Activated CD8-positive, alpha-beta T cell treated with anti-CD3 and anti-CD28 coated beads, Interleukin-2, amount 10 ng/mL, durations not matched to agents 7 days and 5 days (primary cell): ENCODE results near the gene MIER1. TPM values are rescaled to one million over a fixed set of nuclear protein-coding genes. Genes with fewer than 3 reads are reported as not detected.
A peak's percentile ranks its signal among the peaks of the same experiment; 100 is the strongest.

Experiments
- ATAC-seq: fragments of 150-1000 bp; cut with Tn5 transposase; one replicate; pipeline ENCODE4 v1.10.0; 2021; ENCODE audit warnings: moderate library complexity
- CTCF ChIA-PET: fragments of 350-600 bp; sonication (Branson Sonifier 250); formaldehyde crosslinking; loops from one replicate; lab custom pipeline; 2021; ENCODE audit warnings: antibody characterized with exemption; lab: Charles Lee
- POLR2A ChIA-PET: fragments of 350-600 bp; sonication (Branson Sonifier 250); formaldehyde crosslinking; loops from one replicate; lab custom pipeline; 2021; ENCODE audit warnings: antibody characterized with exemption; lab: Charles Lee
- DNase-seq: peaks from one replicate; pipeline ENCODE4 v3.0.0-alpha.2; 2020
- H3K27ac Mint-ChIP-seq: one replicate; pipeline ENCODE4 v1.8.0; 2021; ENCODE audit warnings: mild to moderate bottlenecking, mixed read lengths
- H3K27me3 Mint-ChIP-seq: one replicate; pipeline ENCODE4 v1.8.0; 2021; ENCODE audit warnings: low read depth, mixed read lengths
- H3K36me3 Mint-ChIP-seq: one replicate; pipeline ENCODE4 v1.8.0; 2021; ENCODE audit warnings: low read depth, mixed read lengths
- H3K4me1 Mint-ChIP-seq: one replicate; pipeline ENCODE4 v1.8.0; 2021; ENCODE audit warnings: low read depth, mixed read lengths
- H3K4me3 Mint-ChIP-seq: one replicate; pipeline ENCODE4 v1.8.0; 2021; ENCODE audit warnings: mild to moderate bottlenecking, mixed read lengths
- H3K9me3 Mint-ChIP-seq: one replicate; pipeline ENCODE4 v1.8.0; 2022; ENCODE audit warnings: mixed read lengths; ENCODE audit not compliant: insufficient read depth
- total RNA-seq, 2 experiments: library from RNA; stranded (reverse); gene quantifications; one replicate each; pipeline ENCODE4 v1.2.3, GENCODE V29; 2021

The MIER1 gene
- total RNA-seq, 2 experiments from 2014 or later: 49.3 to 54.1 TPM

GRCh38 chr1:66925944-66926343, 1.2 kb downstream of the MIER1 start:
- H3K9me3 Mint-ChIP-seq: no peaks in the 10 kb centered on the region
- H3K27ac Mint-ChIP-seq: peak overlapping the region; percentile 96
- CTCF ChIA-PET: interaction anchor here (1.0 to 2.3 kb wide), 3 partner anchors 9 to 507 kb away, joined by 3 to 12 read pairs (median 5); no protein-coding TSS in a partner anchor
- H3K36me3 Mint-ChIP-seq: peaks cover 23% of the 10 kb centered on the region
- POLR2A ChIA-PET: interaction anchor here (2.0 to 2.3 kb wide), 3 partner anchors 8 to 761 kb away, joined by 7 to 12 read pairs (median 9); partner anchors contain the start of gene SLC35D1
- H3K27me3 Mint-ChIP-seq: no peaks in the 10 kb centered on the region
- peaks cover 46% of the 10 kb centered on the region for H3K4me1 Mint-ChIP-seq
- DNase-seq: no peak
- no peak for ATAC-seq
- peak overlapping the region; percentile 95 for H3K4me3 Mint-ChIP-seq

GRCh38 chr1:66927528-66927927, 2.7 kb downstream of the MIER1 start:
- ChIA-PET POLR2A (no interaction called here), CTCF (no interaction called here)
- ATAC-seq (no peak), DNase-seq (no peak)
- Mint-ChIP-seq H3K4me3 (no peak overlapping the region), H3K9me3 (no peaks in the 10 kb centered on the region), H3K36me3 (peaks cover 34% of the 10 kb centered on the region), H3K27me3 (no peaks in the 10 kb centered on the region), H3K27ac (no peak overlapping the region), H3K4me1 (peaks cover 51% of the 10 kb centered on the region)

GRCh38 chr1:66929146-66929688, 4.4 kb downstream of the MIER1 start:
- DNase-seq: no peak
- no peak for ATAC-seq
- H3K27me3 Mint-ChIP-seq: no peaks in the 10 kb centered on the region
- CTCF ChIA-PET: interaction anchor here (1.0 to 1.3 kb wide), 2 partner anchors 9 to 166 kb away, joined by 4 read pairs; no protein-coding TSS in a partner anchor
- H3K36me3 Mint-ChIP-seq: peaks cover 37% of the 10 kb centered on the region
- POLR2A ChIA-PET: no interaction called here
- H3K27ac Mint-ChIP-seq: peak overlapping the region; percentile 84
- no peaks in the 10 kb centered on the region for H3K9me3 Mint-ChIP-seq
- peak overlapping the region; percentile 81 for H3K4me3 Mint-ChIP-seq
- peaks cover 54% of the 10 kb centered on the region for H3K4me1 Mint-ChIP-seq

- H3K4me3 Mint-ChIP-seq: peak overlapping the region; percentile 81
- POLR2A ChIA-PET: interaction anchor here (0.8 to 1.7 kb wide), 5 partner anchors 9 to 220 kb away, joined by 3 to 11 read pairs (median 5); partner anchors contain the start of gene SLC35D1
- H3K9me3 Mint-ChIP-seq: no peaks in the 10 kb centered on the region
- H3K4me1 Mint-ChIP-seq: peaks cover 56% of the 10 kb centered on the region
- CTCF ChIA-PET: interaction anchor here (1.0 to 1.3 kb wide), 2 partner anchors 9 to 167 kb away, joined by 4 read pairs; no protein-coding TSS in a partner anchor
- DNase-seq (no peak), ATAC-seq (no peak)
- H3K27ac Mint-ChIP-seq: peak overlapping the region; percentile 84
- no peaks in the 10 kb centered on the region for H3K27me3 Mint-ChIP-seq
- peaks cover 37% of the 10 kb centered on the region for H3K36me3 Mint-ChIP-seq
These were observed 4.9 kb downstream of the MIER1 start for GRCh38 chr1:66929691-66929998.

GRCh38 chr1:66929999-66930822, 5.4 kb downstream of the MIER1 start:
- no peaks in the 10 kb centered on the region for H3K9me3 Mint-ChIP-seq
- H3K4me1 Mint-ChIP-seq: peaks cover 61% of the 10 kb centered on the region
- ChIA-PET CTCF (interaction anchor here (1.0 to 1.5 kb wide), 3 partner anchors 8 to 167 kb away, joined by 3 to 4 read pairs (median 4); no protein-coding TSS in a partner anchor), POLR2A (interaction anchor here (0.5 to 1.7 kb wide), 9 partner anchors 9 to 385 kb away, joined by 3 to 11 read pairs (median 4); partner anchors contain the start of gene SLC35D1)
- peak; percentile 65 for ATAC-seq
- DNase-seq: peak; percentile 94
- H3K27me3 Mint-ChIP-seq: no peaks in the 10 kb centered on the region
- H3K36me3 Mint-ChIP-seq: peaks cover 39% of the 10 kb centered on the region
- peak overlapping the region; percentile 84 for H3K27ac Mint-ChIP-seq
- H3K4me3 Mint-ChIP-seq: peak overlapping the region; percentile 81

- no peak for ATAC-seq
- peak overlapping the region; percentile 81 for H3K4me3 Mint-ChIP-seq
- CTCF ChIA-PET: interaction anchor here (1.0 to 1.5 kb wide), 3 partner anchors 8 to 218 kb away, joined by 3 to 4 read pairs (median 4); no protein-coding TSS in a partner anchor
- peaks cover 64% of the 10 kb centered on the region for H3K4me1 Mint-ChIP-seq
- H3K27ac Mint-ChIP-seq: peak overlapping the region; percentile 84
- POLR2A ChIA-PET: interaction anchor here (0.5 to 1.7 kb wide), 8 partner anchors 8 to 385 kb away, joined by 3 to 11 read pairs (median 4); partner anchors contain the start of gene SLC35D1
- no peaks in the 10 kb centered on the region for H3K9me3 Mint-ChIP-seq
- H3K36me3 Mint-ChIP-seq: peaks cover 42% of the 10 kb centered on the region
- no peaks in the 10 kb centered on the region for H3K27me3 Mint-ChIP-seq
- no peak for DNase-seq
These were observed 6.0 kb downstream of the MIER1 start for GRCh38 chr1:66930823-66931174.

GRCh38 chr1:66931590-66931989, 6.8 kb downstream of the MIER1 start:
- CTCF ChIA-PET: interaction anchor here (1.0 to 1.5 kb wide), 2 partner anchors 10 to 218 kb away, joined by 3 to 4 read pairs; no protein-coding TSS in a partner anchor
- Mint-ChIP-seq H3K27ac (peak overlapping the region; percentile 84), H3K4me1 (peaks cover 61% of the 10 kb centered on the region), H3K9me3 (no peaks in the 10 kb centered on the region), H3K4me3 (peak overlapping the region; percentile 81), H3K27me3 (no peaks in the 10 kb centered on the region), H3K36me3 (peaks cover 42% of the 10 kb centered on the region)
- POLR2A ChIA-PET: interaction anchor here (1.7 kb wide), 1 partner anchor 50 kb away, joined by 6 read pairs; no protein-coding TSS in a partner anchor
- DNase-seq: no peak
- no peak for ATAC-seq

- ATAC-seq: no peak
- Mint-ChIP-seq H3K27me3 (no peaks in the 10 kb centered on the region), H3K36me3 (peaks cover 41% of the 10 kb centered on the region), H3K9me3 (no peaks in the 10 kb centered on the region), H3K4me3 (peak overlapping the region; percentile 61), H3K27ac (peak overlapping the region; percentile 20), H3K4me1 (peaks cover 61% of the 10 kb centered on the region)
- POLR2A ChIA-PET: interaction anchor here (0.6 kb wide), 1 partner anchor 497 kb away, joined by 5 read pairs; no protein-coding TSS in a partner anchor
- DNase-seq: no peak
- CTCF ChIA-PET: interaction anchor here (1.0 kb wide), 1 partner anchor 216 kb away, joined by 3 read pairs; no protein-coding TSS in a partner anchor
These were observed 7.5 kb downstream of the MIER1 start for GRCh38 chr1:66932291-66932690.

GRCh38 chr1:66933887-66934700, 9.3 kb downstream of the MIER1 start:
- Mint-ChIP-seq H3K27me3 (no peaks in the 10 kb centered on the region), H3K36me3 (peaks cover 33% of the 10 kb centered on the region), H3K4me1 (peaks cover 62% of the 10 kb centered on the region), H3K9me3 (no peaks in the 10 kb centered on the region), H3K27ac (peak overlapping the region; percentile 73), H3K4me3 (peak overlapping the region; percentile 61)
- POLR2A ChIA-PET: interaction anchor here (0.5 to 1.8 kb wide), 3 partner anchors 9 to 120 kb away, joined by 3 to 12 read pairs (median 4); partner anchors contain the start of genes DNAI4, MIER1 and SLC35D1
- CTCF ChIA-PET: interaction anchor here (0.7 to 1.5 kb wide), 4 partner anchors 9 to 495 kb away, joined by 3 to 8 read pairs (median 4); partner anchors contain the start of genes DNAI4 and MIER1
- DNase-seq (no peak), ATAC-seq (no peak)

- Mint-ChIP-seq H3K9me3 (no peaks in the 10 kb centered on the region), H3K36me3 (peaks cover 42% of the 10 kb centered on the region), H3K4me1 (peaks cover 76% of the 10 kb centered on the region), H3K27me3 (no peaks in the 10 kb centered on the region), H3K27ac (no peak overlapping the region), H3K4me3 (no peak overlapping the region)
- DNase-seq (no peak), ATAC-seq (no peak)
- CTCF ChIA-PET: interaction anchor here (1.0 to 1.6 kb wide), 3 partner anchors 8 to 277 kb away, joined by 3 to 4 read pairs (median 3); no protein-coding TSS in a partner anchor
- POLR2A ChIA-PET: interaction anchor here (1.2 kb wide), 1 partner anchor 13 kb away, joined by 3 read pairs; the partner anchor contains the start of genes DNAI4 and MIER1
These were observed 12.9 kb downstream of the MIER1 start for GRCh38 chr1:66937529-66938234.
